Thyroid gland (tissue), 4 donors: ENCODE results near the gene RTN4RL1. TPM values are rescaled to one million over a fixed set of nuclear protein-coding genes. Genes with fewer than 3 reads are reported as not detected.

Experiments
- DNase-seq, 2 donors: peaks; one replicate each; pipeline ENCODE4 v3.0.0-alpha.2; 2019
- H3K27ac ChIP-seq, 3 donors: fragments of 200-600 bp; sonication (generic); 1 replicate in 2 of 3; 2 replicates in 1 of 3; pipeline ENCODE4 v1.5.1; 2016 to 2019; ENCODE audit warnings: mild to moderate bottlenecking in 1 of 3, moderate library complexity in 1 of 3
- H3K27me3 ChIP-seq: fragments of 200-600 bp; sonication (generic); one replicate; pipeline ENCODE4 v1.5.1; 2019
- H3K36me3 ChIP-seq, 2 donors: fragments of 200-600 bp; sonication (generic); one replicate each; pipeline ENCODE4 v1.5.1; 2016 to 2019
- H3K4me1 ChIP-seq, 2 donors: fragments of 200-600 bp; sonication (generic); one replicate each; pipeline ENCODE4 v1.5.1; 2017 to 2019
- H3K4me3 ChIP-seq, 3 donors: fragments of 200-600 bp; sonication (generic); replicated peaks in 1 of 3; 1 replicate in 2 of 3; 2 replicates in 1 of 3; pipeline ENCODE4 v1.5.1; 2016; ENCODE audit warnings: mild to moderate bottlenecking in 1 of 3
- H3K9me3 ChIP-seq: fragments of 200-600 bp; sonication (generic); one replicate; pipeline ENCODE4 v1.5.1; 2017
- POLR2A ChIP-seq, 2 donors: fragments of 450-650 bp; IDR thresholded peaks; one replicate each; pipeline ENCODE4 v1.6.1; 2017; ENCODE audit warnings: antibody characterized with exemption in 2 of 2, mild to moderate bottlenecking in 2 of 2, moderate library complexity in 1 of 2
- WGBS, 2 donors: methylation state at CpG; one replicate each; pipeline ENCODE4 v1.1.5; 2017; 5-methylcytosine and 5-hydroxymethylcytosine counted together
- intact Hi-C: fragments of 100-400 bp; cut with DNase I; formaldehyde crosslinking; loops from one replicate; pipeline ENCODE4 v1.15.1; 2023
- total RNA-seq, 4 donors: library from RNA; depleted of rRNA; stranded (reverse); fragments of >200 nt; gene quantifications; one replicate each; pipeline ENCODE4 v1.2.3, GENCODE V29; 2016
- TF ChIP-seq, protein P1 (sequence below), 6 experiments: fragments of 200-600 bp in 3 of 6; fragments of 450-650 bp in 3 of 6; sonication (generic) in 3 of 6; IDR thresholded peaks; one replicate each; pipeline ENCODE4 v1.5.1; 2016 to 2019; ENCODE audit warnings: antibody characterized with exemption in 6 of 6, mild to moderate bottlenecking in 2 of 6, inconsistent platforms in 1 of 6, moderate library complexity in 1 of 6

RTN4RL1 gene, protein sequence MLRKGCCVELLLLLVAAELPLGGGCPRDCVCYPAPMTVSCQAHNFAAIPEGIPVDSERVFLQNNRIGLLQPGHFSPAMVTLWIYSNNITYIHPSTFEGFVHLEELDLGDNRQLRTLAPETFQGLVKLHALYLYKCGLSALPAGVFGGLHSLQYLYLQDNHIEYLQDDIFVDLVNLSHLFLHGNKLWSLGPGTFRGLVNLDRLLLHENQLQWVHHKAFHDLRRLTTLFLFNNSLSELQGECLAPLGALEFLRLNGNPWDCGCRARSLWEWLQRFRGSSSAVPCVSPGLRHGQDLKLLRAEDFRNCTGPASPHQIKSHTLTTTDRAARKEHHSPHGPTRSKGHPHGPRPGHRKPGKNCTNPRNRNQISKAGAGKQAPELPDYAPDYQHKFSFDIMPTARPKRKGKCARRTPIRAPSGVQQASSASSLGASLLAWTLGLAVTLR
- 1 to 10 TPM; 1.6 to 4.9 (median 2.5) TPM for total RNA-seq

DNA sequence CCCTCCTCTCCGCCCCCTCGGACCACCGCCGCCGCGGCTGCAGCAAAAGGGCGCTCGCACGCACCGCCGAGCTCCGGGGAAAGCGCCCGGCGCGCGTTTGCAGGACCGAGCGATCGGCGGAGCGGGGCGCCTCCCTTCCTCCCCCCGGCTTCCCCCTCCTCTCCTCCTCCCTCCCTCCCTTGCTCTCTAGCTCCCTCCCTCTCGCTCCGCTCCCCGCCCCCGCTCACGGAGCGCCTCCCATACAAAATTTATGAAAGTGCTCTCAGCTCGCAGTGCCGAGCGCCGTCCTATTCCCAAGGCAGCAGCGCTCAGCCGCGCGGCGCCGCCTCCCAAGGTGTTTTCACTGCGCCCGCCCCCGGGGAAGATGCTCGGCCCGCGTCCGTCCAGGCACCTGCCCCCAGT is at the start of gene RTN4RL1:
Gene RTN4RL1 (minus strand): TSS at position 115 of the 402 bp plus-strand sequence. CDS start 469 bp downstream, outside the sequence.
- DNase-seq: peak; percentile 50 to 54
- no peak within 1 kb of the TSS for H3K27ac ChIP-seq
- no peaks in the 10 kb centered on the region for H3K36me3 ChIP-seq
- peaks cover 9 to 32% of the 10 kb centered on the region in 2 donors for H3K4me1 ChIP-seq
- peak within 1 kb of the TSS; percentile 15 to 34 (median 20) for H3K4me3 ChIP-seq
- intact Hi-C loops: loop anchor here (2.0 kb wide), 1 partner anchor 114 kb away; no protein-coding TSS in a partner anchor
- no peaks in the 10 kb centered on the region for H3K9me3 ChIP-seq
- WGBS, 2 donors: 2 to 8% methylated on average over 10 to 17 of the region's 47 CpGs
- no peak for TF ChIP-seq POLR2A (IDR thresholded peaks at IDR 0.05)
- TF ChIP-seq, protein P1, sequence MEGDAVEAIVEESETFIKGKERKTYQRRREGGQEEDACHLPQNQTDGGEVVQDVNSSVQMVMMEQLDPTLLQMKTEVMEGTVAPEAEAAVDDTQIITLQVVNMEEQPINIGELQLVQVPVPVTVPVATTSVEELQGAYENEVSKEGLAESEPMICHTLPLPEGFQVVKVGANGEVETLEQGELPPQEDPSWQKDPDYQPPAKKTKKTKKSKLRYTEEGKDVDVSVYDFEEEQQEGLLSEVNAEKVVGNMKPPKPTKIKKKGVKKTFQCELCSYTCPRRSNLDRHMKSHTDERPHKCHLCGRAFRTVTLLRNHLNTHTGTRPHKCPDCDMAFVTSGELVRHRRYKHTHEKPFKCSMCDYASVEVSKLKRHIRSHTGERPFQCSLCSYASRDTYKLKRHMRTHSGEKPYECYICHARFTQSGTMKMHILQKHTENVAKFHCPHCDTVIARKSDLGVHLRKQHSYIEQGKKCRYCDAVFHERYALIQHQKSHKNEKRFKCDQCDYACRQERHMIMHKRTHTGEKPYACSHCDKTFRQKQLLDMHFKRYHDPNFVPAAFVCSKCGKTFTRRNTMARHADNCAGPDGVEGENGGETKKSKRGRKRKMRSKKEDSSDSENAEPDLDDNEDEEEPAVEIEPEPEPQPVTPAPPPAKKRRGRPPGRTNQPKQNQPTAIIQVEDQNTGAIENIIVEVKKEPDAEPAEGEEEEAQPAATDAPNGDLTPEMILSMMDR (IDR thresholded peaks at IDR 0.05): no peak
- peaks cover 8% of the 10 kb centered on the region for H3K27me3 ChIP-seq

DNA sequence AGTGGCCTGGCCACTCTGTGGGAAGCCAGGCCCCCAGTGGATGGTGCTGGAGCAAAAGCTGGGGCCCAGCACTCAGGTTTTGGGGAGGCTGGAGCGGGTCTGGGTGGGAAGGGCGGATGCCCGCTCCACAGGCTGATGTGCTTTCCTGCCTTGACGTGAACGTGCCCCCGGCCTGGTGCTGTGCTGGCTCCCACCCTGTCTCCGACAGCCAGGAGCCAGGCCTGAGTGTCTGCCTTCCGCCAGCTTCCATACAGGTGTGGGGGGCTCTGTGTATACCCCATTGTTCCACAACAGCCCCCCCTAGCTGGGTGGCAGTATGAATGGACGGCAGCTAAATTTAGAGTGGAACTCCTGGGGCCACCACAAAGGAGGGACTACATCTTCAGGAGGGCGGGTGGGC is 49.8 kb upstream of the RTN4RL1 start:
- Histone ChIP-seq H3K27ac (peak overlapping the region; percentile 24 to 78 (median 58)), H3K4me3 (no peak overlapping the region), H3K9me3 (no peaks in the 10 kb centered on the region), H3K27me3 (no peaks in the 10 kb centered on the region), H3K4me1 (peaks cover 0 to 29% of the 10 kb centered on the region in 2 donors), H3K36me3 (peaks cover 0 to 6% of the 10 kb centered on the region in 2 donors)
- intact Hi-C loops: no loop called here
- DNase-seq: no peak
- 68 to 74% methylated on average over 2 to 10 of the region's 10 CpGs for WGBS, 2 donors
- TF ChIP-seq POLR2A (IDR thresholded peaks at IDR 0.05): no peak
- TF ChIP-seq, protein P1 (IDR thresholded peaks at IDR 0.05): no peak

DNA sequence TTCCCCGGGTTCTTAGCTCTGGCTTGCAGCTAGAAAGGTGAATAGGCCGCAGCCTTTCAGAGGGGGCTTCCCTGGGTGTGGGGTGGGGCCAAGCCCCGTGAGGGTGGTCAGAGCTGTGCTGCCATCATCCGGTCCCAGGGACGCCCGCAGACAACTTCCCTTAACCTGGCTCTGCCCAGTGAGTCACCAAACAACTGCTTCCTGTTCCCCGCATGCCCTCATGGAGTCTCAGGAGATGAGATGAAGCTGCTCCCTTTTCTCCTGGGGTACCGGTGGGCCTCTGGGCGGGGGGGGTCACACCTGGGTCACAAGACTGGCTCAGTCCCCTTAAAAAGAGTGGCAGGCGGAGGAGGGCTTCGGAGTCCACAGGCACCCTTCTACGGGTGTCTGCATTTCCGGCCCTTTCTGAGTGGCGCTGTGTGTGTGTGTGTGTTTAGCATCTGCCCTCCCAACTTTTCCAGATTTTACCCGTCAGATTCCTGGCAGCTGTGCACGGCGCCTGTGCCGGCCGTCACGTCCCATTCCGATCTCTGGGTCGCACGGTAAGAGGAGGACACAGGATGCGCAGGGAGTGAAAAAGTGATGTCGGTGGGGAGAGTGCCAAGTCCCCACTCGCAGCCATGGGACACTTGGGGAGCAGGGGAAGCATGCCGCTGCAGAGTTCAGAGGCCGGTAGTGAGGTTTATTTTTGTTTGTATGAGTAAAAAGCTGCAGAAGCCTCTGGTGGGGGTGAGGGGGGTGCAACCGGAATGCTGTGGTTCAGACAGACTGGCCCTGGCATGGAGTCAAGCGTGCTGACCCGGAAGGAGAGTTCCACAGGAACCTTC is 46.5 kb upstream of the RTN4RL1 start:
- no peak overlapping the region for H3K4me3 ChIP-seq
- peaks cover 6 to 56% of the 10 kb centered on the region in 2 donors for H3K4me1 ChIP-seq
- whole genome bisulfite sequencing, 2 donors: 81 to 90% methylated on average over 29 to 31 of the region's 31 CpGs
- H3K27ac ChIP-seq: peak overlapping the region; percentile 33 to 79 (median 63)
- no peak for TF ChIP-seq POLR2A (IDR thresholded peaks at IDR 0.05)
- TF ChIP-seq, protein P1 (IDR thresholded peaks at IDR 0.05): no peak
- H3K9me3 ChIP-seq: no peaks in the 10 kb centered on the region
- peak in 1 of 2 donors; percentile 45 for DNase-seq
- no peaks in the 10 kb centered on the region for H3K36me3 ChIP-seq
- no peaks in the 10 kb centered on the region for H3K27me3 ChIP-seq
- intact Hi-C loops: no loop called here

DNA sequence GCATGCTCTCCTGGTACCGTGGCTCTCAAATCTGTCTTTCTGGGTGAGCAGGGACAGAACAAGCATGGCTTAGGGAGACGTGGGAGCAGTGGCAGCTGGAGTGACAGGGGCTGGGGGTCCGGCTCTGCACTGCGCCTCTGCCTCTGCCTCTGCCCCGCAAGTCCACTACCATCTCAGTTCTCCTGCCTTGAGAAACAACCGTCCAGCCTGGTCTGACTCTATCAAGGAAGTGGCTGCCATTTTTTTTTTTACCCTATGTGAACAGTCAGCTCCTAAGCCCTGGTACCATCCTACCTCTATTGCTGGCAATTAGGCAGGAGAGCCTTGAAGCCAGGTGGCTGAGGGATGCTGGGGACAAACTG is 45.9 kb upstream of the RTN4RL1 start:
- 93% methylated on average over 6 of the region's 6 CpGs for WGBS, 2 donors
- H3K27me3 ChIP-seq: no peaks in the 10 kb centered on the region
- intact Hi-C loops: no loop called here
- H3K27ac ChIP-seq: peak overlapping the region; percentile 33 to 79 (median 63)
- H3K36me3 ChIP-seq: no peaks in the 10 kb centered on the region
- no peak overlapping the region for H3K4me3 ChIP-seq
- no peak for DNase-seq
- no peaks in the 10 kb centered on the region for H3K9me3 ChIP-seq
- TF ChIP-seq POLR2A (IDR thresholded peaks at IDR 0.05): no peak
- TF ChIP-seq, protein P1 (IDR thresholded peaks at IDR 0.05): no peak
- peaks cover 6 to 59% of the 10 kb centered on the region in 2 donors for H3K4me1 ChIP-seq
